K562 (cell line): ENCODE results near the gene CFAP298. TPM values are rescaled to one million over a fixed set of nuclear protein-coding genes. Genes with fewer than 3 reads are reported as not detected.

Experiments used
- ATAC-seq: fragments of 200-7000 bp; cut with Tn5 transposase; 3 replicates; pipeline ENCODE4 v1.9.1; 2020; ENCODE audit warnings: moderate library complexity
- BruUV-seq: library from RNA; stranded (reverse); fragments of 400-500 nt; replicated peaks from 2 replicates; lab custom pipeline; 2021; lab: Mats Ljungman, UMichigan
- CTCF ChIA-PET: fragments of 300-600 bp; formaldehyde crosslinking; extraction: SDS; loops from one replicate; lab custom pipeline; 2021; ENCODE audit warnings: low intra/inter-chr PET ratio; lab: Yijun Ruan, JAX
- POLR2A ChIA-PET: fragments of 300-600, 350-650 bp; sonication (Branson Sonifier 250); formaldehyde crosslinking; extraction: SDS; loops from one replicate; lab custom pipeline; 2021; ENCODE audit warnings: antibody characterized with exemption, inconsistent platforms; lab: Yijun Ruan, JAX
- DNase-seq, 4 experiments: peaks; one replicate each; pipeline versions ENCODE4 v3.0.0 to v3.0.0-alpha.2; 2011 to 2018; ENCODE audit warnings: low spot score in 3 of 4, mixed read lengths in 3 of 4; ENCODE audit errors: extremely low read depth in 1 of 4
- FAIRE-seq: peaks from 2 replicates; lab custom pipeline; 2011; peaks lifted over from hg19 to GRCh38; lab: Jason Lieb, UNC
- H2AFZ ChIP-seq: 2 replicates; pipeline ENCODE4 v1.6.0; 2011; ENCODE audit warnings: low read depth, low read length, control low read depth, inconsistent platforms
- H3K27ac ChIP-seq: fragments of 200-600 bp; 3 replicates; pipeline ENCODE4 v1.8.0; 2011; ENCODE audit warnings: low read depth, mild to moderate bottlenecking, control low read depth, inconsistent platforms, low read length, moderate library complexity, mixed read lengths; ENCODE audit errors: extremely low read depth
- H3K27me3 ChIP-seq, 2 experiments: fragments of 300-600 bp in 1 of 2; 2 replicates in 1 of 2; 3 replicates in 1 of 2; pipeline versions ENCODE4 v1.6.0 to v1.8.0; 2011; ENCODE audit warnings: inconsistent platforms in 2 of 2, low read length in 2 of 2, mild to moderate bottlenecking in 1 of 2, mixed read lengths in 1 of 2, moderate library complexity in 1 of 2; ENCODE audit not compliant: control insufficient read depth in 2 of 2, insufficient read depth in 2 of 2
- H3K36me3 ChIP-seq: fragments of 300-600 bp; 3 replicates; pipeline ENCODE4 v1.8.0; 2011; ENCODE audit warnings: mild to moderate bottlenecking, low read length, inconsistent platforms; ENCODE audit not compliant: control insufficient read depth, insufficient read depth
- H3K4me1 ChIP-seq, 2 experiments: fragments of 200-600 bp in 1 of 2; replicated peaks in 1 of 2; 2 replicates in 1 of 2; 3 replicates in 1 of 2; pipeline versions ENCODE4 v1.5.1 to v1.8.0; 2011; ENCODE audit warnings: inconsistent platforms in 2 of 2, low read length in 2 of 2, mild to moderate bottlenecking in 1 of 2, mixed read lengths in 1 of 2, moderate library complexity in 1 of 2; ENCODE audit not compliant: control insufficient read depth in 2 of 2, insufficient read depth in 2 of 2
- H3K4me2 ChIP-seq: 2 replicates; pipeline ENCODE4 v1.6.1; 2011; ENCODE audit warnings: low read length, control low read depth, inconsistent platforms, mixed read lengths; ENCODE audit not compliant: insufficient read depth
- H3K4me3 ChIP-seq: fragments of 200-600 bp; sonication (generic), shearing (Covaris generic); 2 replicates; pipeline ENCODE4 v1.5.1; 2016; ENCODE audit warnings: control low read depth, inconsistent platforms
- H3K79me2 ChIP-seq: fragments of 200-600 bp; 3 replicates; pipeline ENCODE4 v1.8.0; 2011; ENCODE audit warnings: low read length, inconsistent platforms; ENCODE audit not compliant: control insufficient read depth, insufficient read depth
- H3K9ac ChIP-seq, 2 experiments: 2 replicates each; pipeline versions ENCODE4 v1.6.0 to v1.6.1; 2011; ENCODE audit warnings: low read depth in 2 of 2, low read length in 2 of 2, control low read depth in 1 of 2, inconsistent platforms in 1 of 2, mild to moderate bottlenecking in 1 of 2, mixed read lengths in 1 of 2; ENCODE audit not compliant: insufficient read depth in 1 of 2
- H3K9me1 ChIP-seq: one replicate; pipeline ENCODE4 v1.6.0; 2011; ENCODE audit warnings: inconsistent platforms, mild to moderate bottlenecking, low read length, moderate library complexity; ENCODE audit not compliant: control insufficient read depth, insufficient read depth
- H3K9me3 ChIP-seq: replicated peaks from 2 replicates; pipeline ENCODE4 v1.5.1; 2011; ENCODE audit warnings: low read depth, low read length, inconsistent platforms; ENCODE audit not compliant: control insufficient read depth, insufficient read depth
- H4K20me1 ChIP-seq: replicated peaks from 2 replicates; pipeline ENCODE4 v1.6.1; 2011; ENCODE audit warnings: low read length, inconsistent platforms, mixed read lengths; ENCODE audit not compliant: control insufficient read depth, insufficient read depth
- FOXP4 ChIP-seq: sonication (generic); formaldehyde crosslinking; IDR thresholded peaks from 2 replicates; pipeline ENCODE4 v1.8.0; 2022; ENCODE audit warnings: mild to moderate bottlenecking, missing genetic modification reagents, borderline replicate concordance
- MAX ChIP-seq: sonication (generic); formaldehyde crosslinking; IDR thresholded peaks from 2 replicates; pipeline ENCODE4 v1.9.0; 2022; ENCODE audit warnings: mild to moderate bottlenecking, missing genetic modification reagents
- NCOR1 ChIP-seq: fragments of 450-650 bp; IDR thresholded peaks from 2 replicates; pipeline ENCODE4 v1.6.1; 2016; ENCODE audit warnings: mild to moderate bottlenecking, moderate library complexity
- NFE2 ChIP-seq: IDR thresholded peaks from 2 replicates; pipeline ENCODE4 v1.6.1; 2014; ENCODE audit warnings: antibody characterized with exemption, low read depth
- PHTF2 ChIP-seq: fragments of 250-450 bp; sonication (Bioruptor Pico); IDR thresholded peaks from 2 replicates; pipeline ENCODE4 v1.5.0; 2021; ENCODE audit warnings: mild to moderate bottlenecking
- PML ChIP-seq: IDR thresholded peaks from 2 replicates; pipeline ENCODE4 v1.6.1; 2012; ENCODE audit warnings: low read length, inconsistent platforms
- PTTG1 ChIP-seq: fragments of 450-650 bp; IDR thresholded peaks from 2 replicates; pipeline ENCODE4 v1.6.1; 2016; ENCODE audit warnings: low read depth, mild to moderate bottlenecking, missing genetic modification characterization, missing compliant biosample characterization
- SAP30 ChIP-seq: fragments of 200-600 bp; sonication (generic); IDR thresholded peaks from 2 replicates; pipeline ENCODE4 v1.6.1; 2012; ENCODE audit warnings: borderline replicate concordance, low read depth, mild to moderate bottlenecking, moderate library complexity, low read length, control low read depth, inconsistent platforms; ENCODE audit not compliant: insufficient read depth, poor library complexity, severe bottlenecking
- SP2 ChIP-seq: IDR thresholded peaks from 2 replicates; pipeline ENCODE4 v1.6.1; 2011; ENCODE audit warnings: mild to moderate bottlenecking, low read depth, low read length, moderate library complexity; ENCODE audit not compliant: poor library complexity, severe bottlenecking; ENCODE audit errors: extremely low read depth
- ZNF174 ChIP-seq: fragments of 250-450 bp; sonication (Bioruptor Pico); IDR thresholded peaks from 2 replicates; pipeline ENCODE4 v1.4.0; 2020; ENCODE audit warnings: mild to moderate bottlenecking
- ZNF212 ChIP-seq: fragments of 450-650 bp; formaldehyde crosslinking; IDR thresholded peaks from 2 replicates; pipeline ENCODE4 v1.4.0; 2020; ENCODE audit warnings: mild to moderate bottlenecking
- WGBS: fragments of 100-300 bp; shearing (Covaris generic); methylation state at CpG from one replicate; pipeline ENCODE4 v1.1.6; 2016; ENCODE audit warnings: low coverage, mixed read lengths; ENCODE audit not compliant: insufficient coverage; ENCODE audit errors: missing lambda C conversion rate; 5-methylcytosine and 5-hydroxymethylcytosine counted together
- in situ Hi-C: fragments of 300-500 bp; cut with MboI; formaldehyde crosslinking; loops from 4 replicates; pipeline ENCODE4 v1.15.0; 2018; ENCODE audit warnings: inconsistent platforms, mixed read lengths
- intact Hi-C: fragments of 100-400 bp; cut with micrococcal nuclease; formaldehyde crosslinking; loops from 2 replicates; pipeline ENCODE4 v1.14.2; 2022
- polyA plus RNA-seq, 8 experiments: library from polyadenylated mRNA; depleted of rRNA in 4 of 8; stranded (reverse) in 5 of 8; unstranded in 3 of 8; fragments of >200 nt; fragmentation: Nextera tagmentation in 2 of 8; fragmentation: Illumina TruSeq in 1 of 8; extraction: Ambion mirVana in 2 of 8; extraction: Trizol in 1 of 8; gene quantifications; 2 replicates each; pipeline versions ENCODE4 v1.2.1 to v1.2.3, GENCODE V29; 2011 to 2014; ENCODE audit warnings: inconsistent platforms in 1 of 8, missing spikeins in 1 of 8
- total RNA-seq, 7 experiments: library from RNA; depleted of rRNA in 6 of 7; stranded (reverse); fragments of >200 nt in 6 of 7; fragmentation: Illumina TruSeq in 2 of 7; extraction: Trizol in 2 of 7; gene quantifications; 2 replicates each; pipeline versions ENCODE4 v1.2.1 to v1.2.3, GENCODE V29; 2011 to 2021; ENCODE audit warnings: low replicate concordance in 1 of 7

Gene CFAP298
- total and polyA plus RNA-seq, 9 of the 15 experiments (the other 6 are each of a cell fraction or from before 2014, with no cell fraction given) = 31.4 to 178 (median 89.7) TPM

DNA sequence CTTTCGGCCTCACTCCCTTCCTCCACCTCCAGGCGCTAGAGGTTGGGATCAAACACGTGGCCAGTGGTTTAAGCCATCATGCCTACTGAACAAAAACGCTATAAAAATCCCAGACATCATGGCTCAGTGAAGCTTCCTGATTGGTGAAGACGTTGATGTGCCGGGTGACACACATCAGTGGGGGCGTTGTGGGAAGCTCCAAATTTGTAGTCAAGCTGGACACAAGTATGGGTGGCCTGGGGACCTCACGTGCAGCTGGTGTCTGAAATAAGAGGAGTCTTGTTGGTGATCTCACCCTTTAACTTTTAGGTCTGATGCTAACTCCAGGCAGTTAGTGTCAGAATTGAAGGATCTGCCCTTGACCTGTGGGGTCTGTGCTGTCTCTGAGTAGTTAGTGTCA, 6.7 kb downstream of the CFAP298 start:
- Histone ChIP-seq H3K4me1 (peaks cover 6 to 7% of the 10 kb centered on the region in 2 experiments; a peak in 4 of 5 replicates), H2AFZ (no peak overlapping the region), H3K4me3 (no peak overlapping the region), H3K9me1 (peaks cover 4% of the 10 kb centered on the region), H3K9me3 (no peaks in the 10 kb centered on the region), H3K27me3 (no peaks in the 10 kb centered on the region), H3K36me3 (peaks cover 94% of the 10 kb centered on the region), H3K9ac (no peak overlapping the region), H3K27ac (no peak overlapping the region), H4K20me1 (no peaks in the 10 kb centered on the region), H3K79me2 (peaks cover 16% of the 10 kb centered on the region), H3K4me2 (no peak overlapping the region)
- DNase-seq (no peak), ATAC-seq (no peak), FAIRE-seq (no peak)
- ChIA-PET CTCF (no interaction called here), POLR2A (interaction anchor here (0.6 to 1.3 kb wide), 3 partner anchors 10 to 208 kb away, joined by 3 read pairs; no protein-coding TSS in a partner anchor)
- BruUV-seq = no TSS peak
- 94% methylated on average over 8 of the region's 8 CpGs for WGBS
- in situ Hi-C loops (no loop called here), intact Hi-C loops (no loop called here)
- no peak for TF ChIP-seq MAX (CRISPR knock-in tag)
- TF ChIP-seq ZNF212 = no peak
- no peak for TF ChIP-seq NFE2
- TF ChIP-seq FOXP4 (CRISPR knock-in tag) = no peak
- TF ChIP-seq NCOR1 = no peak
- TF ChIP-seq SP2 = no peak
- TF ChIP-seq PTTG1 (tag) = no peak
- no peak for TF ChIP-seq SAP30
- TF ChIP-seq ZNF174 (CRISPR knock-in tag) = no peak
- no peak for TF ChIP-seq PHTF2 (CRISPR knock-in tag)
- no peak for TF ChIP-seq PML
- TF ChIP-seq, all 486 proteins: peak for 0
